Measurements from ENCODE around the gene EXOC3L2. TPM values are rescaled to one million over a fixed set of nuclear protein-coding genes. Genes with fewer than 3 reads are reported as not detected.

Gene EXOC3L2
- total and polyA plus RNA-seq, 2 of the 8 experiments (the other 6 are each of a cell fraction or from before 2014, with no cell fraction given) = 1.4 to 1.6 TPM

DNA sequence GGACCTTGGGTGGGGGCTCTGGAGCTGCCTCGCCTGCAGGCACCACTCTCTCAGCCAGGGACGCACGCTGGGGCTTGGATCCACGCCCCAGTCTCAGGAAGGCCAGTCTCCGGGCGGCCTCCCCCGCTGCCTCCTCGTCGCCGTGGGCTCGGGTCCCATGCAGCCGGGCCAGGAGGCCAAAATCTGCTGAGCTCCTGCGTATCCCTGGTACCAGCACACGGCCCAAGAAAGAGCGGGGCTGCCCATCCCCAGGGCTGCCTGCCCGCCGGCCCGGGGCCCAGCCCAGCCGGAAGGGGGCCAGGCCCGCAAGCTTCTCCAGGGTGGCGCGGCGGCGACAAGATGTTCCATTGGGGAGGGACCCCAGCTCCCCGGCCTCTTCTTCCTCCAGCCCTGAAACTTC, 6.7 kb downstream of the EXOC3L2 start:
- Histone ChIP-seq H2AK5ac (ENCODE audit: low read depth, low read length) (no peak overlapping the region), H2BK120ac (replicated peaks; ENCODE audit: low read depth, low read length) (no peak overlapping the region), H3K27ac (ENCODE audit: low read depth, low read length) (no peak overlapping the region), H4K91ac (replicated peaks; ENCODE audit: insufficient read length, low read length) (no peak overlapping the region), H3K4ac (replicated peaks; ENCODE audit: insufficient read length, low read depth, low read length) (no peak overlapping the region), H2BK20ac (ENCODE audit: low read length) (no peak overlapping the region), H3K9ac (replicated peaks in 1 of 4; ENCODE audit: extremely low read depth in 1 of 4, low read depth in 3 of 4, low read length in 3 of 4) (no peak overlapping the region), H4K5ac (ENCODE audit: insufficient read length, low read depth, low read length) (no peak overlapping the region), H3K14ac (ENCODE audit: insufficient read length) (no peak overlapping the region), H3K27me3 (replicated peaks in 1 of 4; ENCODE audit: control insufficient read depth in 3 of 4, extremely low read depth in 1 of 4, insufficient read depth in 3 of 4, low read length in 3 of 4) (peaks cover 19 to 32% (median 29%) of the 10 kb centered on the region in 4 experiments), H3K18ac (ENCODE audit: extremely low read depth, low read length) (no peak overlapping the region; the same call in 1 of the 2 replicates), H4K8ac (ENCODE audit: extremely low read depth, insufficient read depth, low read length) (no peak overlapping the region), H3K56ac (replicated peaks; ENCODE audit: insufficient read length, low read depth, low read length) (no peak overlapping the region), H3K79me1 (ENCODE audit: low read depth, low read length) (no peaks in the 10 kb centered on the region), H2BK12ac (ENCODE audit: low read depth, low read length) (no peak overlapping the region), H3K4me2 (ENCODE audit: insufficient read depth in 1 of 2, low read depth in 2 of 2, low read length in 2 of 2) (no peak overlapping the region), H3K4me1 (replicated peaks in 1 of 4; ENCODE audit: control insufficient read depth in 3 of 4, insufficient read depth in 4 of 4, low read length in 3 of 4) (peaks cover 0 to 8% (median 5%) of the 10 kb centered on the region in 4 experiments; a peak in 4 of 7 replicates), H3K4me3 (ENCODE audit: extremely low read depth in 1 of 4, insufficient read depth in 2 of 4, low read depth in 3 of 4, low read length in 4 of 4) (no peak overlapping the region), H3K36me3 (ENCODE audit: control insufficient read depth in 2 of 4, insufficient read depth in 4 of 4, low read length in 3 of 4) (0 out of 8 replicates have a peak, but pooled peaks cover 0 to 2% (median 0%) of the 10 kb centered on the region in 4 experiments), H4K20me1 (replicated peaks in 1 of 2; ENCODE audit: control insufficient read depth in 1 of 2, insufficient read depth in 2 of 2, low read length in 2 of 2) (peaks cover 0 to 3% of the 10 kb centered on the region in 2 experiments), H2BK5ac (ENCODE audit: low read depth, low read length) (no peak overlapping the region), H3K23ac (ENCODE audit: insufficient read length) (no peak overlapping the region), H3K79me2 (ENCODE audit: control insufficient read depth in 1 of 2, insufficient read depth in 2 of 2, low read length in 2 of 2) (no peaks in the 10 kb centered on the region), H2BK15ac (ENCODE audit: low read length) (no peak overlapping the region), H2AFZ (ENCODE audit: low read length) (no peak overlapping the region), H3K9me3 (ENCODE audit: insufficient read depth in 2 of 2, low read depth in 1 of 2, low read length in 1 of 2) (no peaks in the 10 kb centered on the region), H3K23me2 (ENCODE audit: low read depth, low read length) (peaks cover 10% of the 10 kb centered on the region; the same call in 1 of the 2 replicates)
- TF ChIP-seq CHD1 (IDR thresholded peaks at IDR 0.05; ENCODE audit: low read depth, low read length) = no peak
- no peak for TF ChIP-seq EZH2 (IDR thresholded peaks at IDR 0.05; ENCODE audit: low read depth, low read length, severe bottlenecking)
- TF ChIP-seq BACH1 (IDR thresholded peaks at IDR 0.05; ENCODE audit: low read length) = no peak
- no peak for TF ChIP-seq POLR2A (IDR thresholded peaks at IDR 0.05; ENCODE audit: control extremely low read depth in 1 of 2, low read depth in 2 of 2, low read length in 2 of 2)
- FAIRE-seq (no peak), DNase-seq (ENCODE audit: low read depth in 1 of 2, low spot score in 2 of 2) (no peak)
- WGBS, 2 experiments (ENCODE audit: extremely low coverage in 1 of 2, insufficient coverage in 1 of 2, insufficient read length in 1 of 2, insufficient replicate concordance in 2 of 2, low coverage in 1 of 2, low lambda C conversion rate in 2 of 2, missing lambda C conversion rate in 1 of 2) = 90% methylated on average over 24 of the region's 25 CpGs; no CpG with 5 or more reads in 1 of the 2 experiments
- ChIA-PET POLR2A (ENCODE audit: partially characterized antibody) (interaction anchor here (1.4 to 2.4 kb wide), 2 partner anchors 8 to 22 kb away, joined by 3 to 8 read pairs; no protein-coding TSS in a partner anchor), CTCF (ENCODE audit: partially characterized antibody) (interaction anchor here (1.5 to 1.6 kb wide), 3 partner anchors 10 to 101 kb away, joined by 4 to 5 read pairs (median 4); no protein-coding TSS in a partner anchor)

Measured in H1 (cell line).